Stimulated activated CD4-positive, alpha-beta T cell treated with anti-CD3 and anti-CD28 coated beads, Interleukin-4, amount 100 ng/mL, for 48 hours (primary cell): Measurements from ENCODE around the gene ISL2.

Source experiments
- DNase-seq, 2 donors: peaks; one replicate each; pipeline ENCODE4 v3.0.0-alpha.2; 2020; ENCODE audit warnings: low read depth in 2 of 2

Gene ISL2

DNA sequence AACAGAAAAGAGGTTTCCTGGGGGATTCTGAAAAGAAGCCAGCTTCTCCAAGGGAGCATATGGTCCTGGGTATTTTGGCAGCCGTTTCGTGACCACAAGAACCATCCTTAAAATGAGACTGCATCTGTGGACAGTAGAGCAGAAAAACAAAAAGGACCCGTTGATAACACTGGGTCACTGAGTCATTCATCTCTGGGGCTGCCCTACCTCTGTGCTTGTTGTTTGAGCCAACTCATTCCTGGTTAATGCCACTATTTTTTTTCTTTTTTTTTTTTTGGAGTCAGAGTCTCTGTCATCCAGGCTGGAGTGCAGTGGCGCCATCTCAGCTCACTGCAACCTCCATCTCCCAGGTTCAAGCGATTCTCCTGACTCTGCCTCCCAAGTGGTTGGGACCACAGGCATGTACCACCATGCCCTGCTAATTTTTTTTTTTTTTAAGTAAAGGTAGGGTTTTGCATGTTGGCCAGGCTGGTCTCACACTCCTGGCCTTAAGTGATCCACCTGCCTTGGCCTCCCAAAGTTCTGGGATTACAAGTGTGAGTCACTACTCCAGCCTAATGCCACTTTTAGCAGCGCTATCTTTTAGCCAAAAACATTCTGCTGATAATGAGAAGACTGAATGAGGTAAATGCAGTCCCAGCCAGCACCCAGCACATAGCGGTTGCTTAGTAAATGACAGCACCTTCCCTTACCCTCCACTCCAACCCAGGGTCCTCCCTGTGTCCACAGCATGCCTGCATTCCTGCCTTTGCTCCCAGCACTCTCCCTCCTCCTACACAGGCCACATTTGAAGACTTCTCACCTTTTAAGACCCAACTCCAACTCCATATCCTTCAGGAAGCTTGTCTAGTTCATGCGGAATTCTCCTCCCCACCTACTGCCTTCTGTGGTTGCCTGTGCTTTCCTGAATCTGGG, 9.1 kb upstream of the ISL2 start:
- no peak for DNase-seq

GRCh38 chr15:76328106-76328696, 8.4 kb upstream of the ISL2 start:
- DNase-seq, result no peak

DNA sequence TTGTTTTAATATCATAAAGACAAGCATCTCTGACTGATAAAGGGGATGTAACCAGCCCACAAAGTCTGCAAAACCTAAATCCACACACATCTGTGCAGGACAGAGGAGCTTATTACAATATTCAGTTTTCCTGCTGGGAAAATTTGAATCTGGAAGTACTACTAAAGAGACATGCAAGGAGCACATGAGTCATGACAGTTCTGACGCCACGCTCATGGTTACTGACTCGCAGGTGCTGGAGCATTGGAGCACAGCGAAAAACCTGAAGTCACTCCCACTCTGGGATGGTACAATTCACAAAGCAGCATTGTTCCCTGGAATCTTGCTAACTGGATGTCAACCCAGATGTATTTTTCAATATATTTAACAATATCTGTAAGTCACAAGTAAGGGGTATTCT, 7.6 kb upstream of the ISL2 start:
- DNase-seq, result no peak

GRCh38 chr15:76330080-76330680, 6.4 kb upstream of the ISL2 start:
- no peak for DNase-seq

GRCh38 chr15:76332796-76333195, 3.8 kb upstream of the ISL2 start:
- DNase-seq, result no peak

- no peak for DNase-seq
Observed at GRCh38 chr15:76333309-76333708, 3.3 kb upstream of the ISL2 start.

DNA sequence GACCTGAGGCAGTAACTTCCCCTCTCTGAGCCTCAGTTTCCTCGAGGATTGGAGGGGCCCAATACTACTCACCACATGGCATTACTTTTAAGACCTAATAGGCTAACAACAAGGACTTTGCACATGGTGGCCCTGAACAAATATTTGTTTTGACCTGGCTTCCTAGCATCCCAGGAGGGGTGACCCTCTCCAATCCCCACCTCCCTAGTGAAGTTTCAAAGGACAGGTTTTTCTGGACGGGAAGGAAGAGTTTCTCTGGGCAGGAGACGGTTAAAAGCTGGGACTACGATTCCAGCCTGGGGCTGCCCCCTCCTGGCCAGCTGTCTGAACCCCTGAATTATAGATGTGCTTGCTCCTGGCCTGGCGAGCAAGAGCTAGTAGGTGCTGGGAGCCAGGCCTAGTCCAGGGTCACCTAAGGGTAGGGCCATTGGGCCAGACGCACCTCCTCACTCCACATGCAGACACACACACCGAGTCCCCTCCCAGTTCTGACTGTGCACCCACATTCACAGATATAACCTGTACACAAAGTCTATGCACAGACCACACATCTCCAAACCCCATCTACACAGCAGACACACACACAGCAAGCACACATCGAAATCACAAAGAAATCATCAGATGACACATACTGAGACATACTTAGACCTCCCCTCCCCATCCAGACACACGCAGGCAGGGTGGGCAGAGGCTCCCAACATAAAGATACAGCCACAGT, 2.7 kb upstream of the ISL2 start:
- no peak for DNase-seq

DNA sequence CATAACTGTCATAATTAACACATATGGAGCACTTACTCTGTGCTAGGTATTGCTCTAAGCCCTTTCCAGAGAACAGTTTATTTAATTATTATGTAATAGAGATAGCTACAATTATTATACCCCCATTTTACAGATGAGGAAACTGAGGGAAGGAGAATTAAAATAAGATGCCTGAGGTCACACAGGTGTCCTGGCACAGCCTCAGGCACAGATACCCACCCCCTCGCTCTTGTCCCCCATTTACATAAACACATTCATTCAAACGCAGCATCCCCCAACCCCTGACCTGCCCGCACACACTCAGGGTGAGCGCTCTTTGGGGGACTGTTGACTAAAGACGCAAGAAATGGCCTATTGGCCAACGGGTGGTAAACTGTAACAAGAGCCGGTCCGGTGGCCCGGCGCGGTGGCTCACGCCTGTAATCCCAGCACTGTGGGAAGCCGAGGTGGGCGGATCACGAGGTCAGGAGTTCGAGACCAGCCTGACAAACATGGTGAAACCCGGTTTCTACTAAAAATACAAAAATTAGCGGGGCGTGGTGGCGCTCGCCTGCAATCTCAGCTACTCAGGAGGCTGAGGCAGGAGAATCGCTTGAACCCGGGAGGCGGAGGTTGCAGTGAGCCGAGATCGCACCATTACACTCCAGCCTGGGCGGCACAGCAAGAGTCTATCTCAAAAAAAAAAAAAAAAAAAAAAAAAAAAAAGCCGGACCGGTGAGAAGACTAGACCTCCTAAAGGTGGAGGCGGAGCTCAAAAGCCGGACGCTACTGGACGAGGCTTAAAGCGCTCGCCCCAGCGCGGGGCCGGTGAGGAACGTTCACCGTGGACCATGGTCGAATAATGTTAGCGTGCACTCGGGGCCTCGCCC, 1.9 kb upstream of the ISL2 start:
- no peak for DNase-seq

DNA sequence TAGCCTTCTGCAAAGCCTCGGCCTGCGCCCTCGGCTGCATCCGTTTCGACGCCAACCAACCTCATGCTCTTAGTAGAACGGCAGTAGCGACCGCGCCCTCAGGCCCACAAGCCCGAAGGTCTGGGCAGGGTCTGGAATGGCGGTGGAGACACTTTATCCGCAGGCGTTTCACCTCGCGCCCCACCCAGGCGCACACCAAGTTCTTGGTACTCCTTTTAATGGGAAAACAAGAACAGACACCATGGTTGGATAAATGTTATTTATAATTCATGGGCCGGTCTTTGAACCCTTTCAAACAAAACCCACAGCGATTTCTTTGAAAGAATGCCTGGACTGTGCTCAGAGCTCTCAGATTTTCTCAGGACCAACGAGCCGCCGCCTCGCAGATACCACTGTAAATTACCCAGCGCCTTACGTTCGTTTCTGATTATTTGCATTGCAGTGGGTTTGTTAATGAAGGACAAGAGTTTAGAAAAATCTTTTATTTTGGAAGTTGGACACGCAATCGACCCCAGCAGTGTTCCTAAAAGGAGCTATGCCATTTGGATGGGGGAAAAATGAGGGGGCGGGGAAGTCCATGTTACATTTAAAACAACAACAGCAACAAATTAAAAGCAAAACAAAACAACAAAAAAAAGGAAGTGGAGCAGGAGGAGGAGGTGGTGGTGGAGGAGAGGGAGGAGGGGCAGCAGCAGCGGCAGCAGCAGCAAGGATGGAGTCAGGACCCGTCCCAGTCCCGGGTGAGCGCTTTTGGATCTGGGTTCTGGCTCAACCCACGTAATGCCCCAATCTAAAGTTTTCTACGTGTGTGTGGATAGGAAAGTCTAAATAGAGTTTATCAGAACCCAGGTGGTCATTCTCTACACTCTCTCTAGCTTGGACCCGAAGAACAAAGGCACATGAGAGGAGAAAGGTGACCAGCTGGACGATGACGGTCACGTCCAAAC, 993 bp upstream of the ISL2 start:
- no peak for DNase-seq

- DNase-seq, result no peak
Observed at GRCh38 chr15:76337059-76337695, 604 bp downstream of the ISL2 start.

GRCh38 chr15:76337696-76338485, 1.3 kb downstream of the ISL2 start:
- DNase-seq, result no peak

GRCh38 chr15:76338486-76339304, 2.1 kb downstream of the ISL2 start:
- DNase-seq, result no peak

DNA sequence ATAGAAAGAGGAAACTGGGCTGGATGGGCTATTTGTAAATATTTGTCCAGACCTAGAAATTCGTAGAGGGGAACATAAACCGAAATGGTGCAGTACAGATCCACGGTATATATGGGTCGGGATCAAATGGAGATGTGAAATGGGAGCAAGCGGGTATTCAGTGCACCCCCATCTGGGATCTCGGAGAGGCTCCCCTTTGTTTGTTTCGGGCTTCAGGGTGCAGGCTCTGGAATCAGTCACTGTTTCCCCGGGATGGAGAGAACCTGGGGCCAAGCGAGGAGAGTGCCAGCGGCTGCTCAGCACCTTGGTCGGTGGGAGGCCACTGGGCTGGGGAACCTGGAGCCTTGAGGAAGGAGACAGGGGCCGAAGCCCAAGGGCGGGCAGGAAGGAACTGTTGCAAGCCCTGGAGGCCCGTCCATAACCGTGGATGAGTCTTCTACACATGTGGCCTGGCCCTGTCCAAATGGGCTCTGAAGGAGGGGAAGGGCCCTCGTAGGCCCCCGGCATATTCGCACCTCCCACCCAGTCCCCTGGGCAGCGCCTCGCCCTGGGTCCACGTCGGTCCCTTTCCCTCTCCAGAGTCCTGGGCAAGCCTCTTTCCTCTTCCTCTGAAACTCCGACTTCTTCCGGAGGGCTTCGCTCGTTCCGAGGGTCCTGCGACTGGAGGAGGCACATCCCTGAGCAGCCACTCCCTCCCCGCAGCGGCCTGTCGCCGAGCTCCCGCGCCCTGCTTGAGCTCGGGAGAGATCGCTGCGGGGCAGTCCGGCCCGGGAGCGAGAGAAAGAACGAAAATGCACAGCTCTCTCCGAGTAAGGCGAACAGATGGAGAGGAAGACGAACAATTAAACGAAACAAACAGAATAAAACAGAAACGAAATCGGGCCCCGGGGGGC, 3.0 kb downstream of the ISL2 start:
- DNase-seq, result no peak

GRCh38 chr15:76340198-76340802, 3.7 kb downstream of the ISL2 start:
- no peak for DNase-seq

GRCh38 chr15:76340803-76341365, 4.3 kb downstream of the ISL2 start:
- DNase-seq, result no peak

DNA sequence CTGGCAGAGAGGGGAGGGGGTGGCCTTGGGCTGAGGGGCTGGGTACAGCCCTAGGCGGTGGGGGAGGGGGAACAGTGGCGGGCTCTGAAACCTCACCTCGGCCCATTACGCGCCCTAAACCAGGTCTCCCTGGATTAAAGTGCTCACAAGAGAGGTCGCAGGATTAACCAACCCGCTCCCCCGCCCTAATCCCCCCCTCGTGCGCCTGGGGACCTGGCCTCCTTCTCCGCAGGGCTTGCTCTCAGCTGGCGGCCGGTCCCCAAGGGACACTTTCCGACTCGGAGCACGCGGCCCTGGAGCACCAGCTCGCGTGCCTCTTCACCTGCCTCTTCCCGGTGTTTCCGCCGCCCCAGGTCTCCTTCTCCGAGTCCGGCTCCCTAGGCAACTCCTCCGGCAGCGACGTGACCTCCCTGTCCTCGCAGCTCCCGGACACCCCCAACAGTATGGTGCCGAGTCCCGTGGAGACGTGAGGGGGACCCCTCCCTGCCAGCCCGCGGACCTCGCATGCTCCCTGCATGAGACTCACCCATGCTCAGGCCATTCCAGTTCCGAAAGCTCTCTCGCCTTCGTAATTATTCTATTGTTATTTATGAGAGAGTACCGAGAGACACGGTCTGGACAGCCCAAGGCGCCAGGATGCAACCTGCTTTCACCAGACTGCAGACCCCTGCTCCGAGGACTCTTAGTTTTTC, 4.9 kb downstream of the ISL2 start:
- DNase-seq, result no peak
